ENCODE data around the gene FIGNL2.

DNA sequence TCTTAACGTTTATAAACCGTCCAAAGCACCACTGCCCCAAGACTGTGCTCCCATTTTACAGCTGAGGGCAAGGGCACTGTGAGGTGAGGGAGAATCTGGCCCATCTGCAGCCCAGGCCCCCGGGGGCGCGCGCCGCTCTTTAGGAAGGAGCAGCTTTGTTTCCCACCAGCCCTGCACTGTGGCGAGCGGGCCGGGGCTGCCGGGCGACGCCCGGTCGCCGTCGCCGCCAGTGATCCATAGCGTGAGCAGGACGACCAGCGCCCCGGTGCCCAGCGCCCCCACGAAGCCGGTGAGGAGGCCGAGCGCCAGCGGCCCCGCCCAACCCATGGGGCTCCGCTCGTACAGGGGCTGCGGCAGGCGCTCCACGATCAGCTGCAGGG lies 34.6 kb downstream of the FIGNL2 start:
- TF ChIP-seq SP1 (IDR thresholded peaks at IDR 0.05; ENCODE audit: low read depth), result no peak
- TF ChIP-seq, protein P1, sequence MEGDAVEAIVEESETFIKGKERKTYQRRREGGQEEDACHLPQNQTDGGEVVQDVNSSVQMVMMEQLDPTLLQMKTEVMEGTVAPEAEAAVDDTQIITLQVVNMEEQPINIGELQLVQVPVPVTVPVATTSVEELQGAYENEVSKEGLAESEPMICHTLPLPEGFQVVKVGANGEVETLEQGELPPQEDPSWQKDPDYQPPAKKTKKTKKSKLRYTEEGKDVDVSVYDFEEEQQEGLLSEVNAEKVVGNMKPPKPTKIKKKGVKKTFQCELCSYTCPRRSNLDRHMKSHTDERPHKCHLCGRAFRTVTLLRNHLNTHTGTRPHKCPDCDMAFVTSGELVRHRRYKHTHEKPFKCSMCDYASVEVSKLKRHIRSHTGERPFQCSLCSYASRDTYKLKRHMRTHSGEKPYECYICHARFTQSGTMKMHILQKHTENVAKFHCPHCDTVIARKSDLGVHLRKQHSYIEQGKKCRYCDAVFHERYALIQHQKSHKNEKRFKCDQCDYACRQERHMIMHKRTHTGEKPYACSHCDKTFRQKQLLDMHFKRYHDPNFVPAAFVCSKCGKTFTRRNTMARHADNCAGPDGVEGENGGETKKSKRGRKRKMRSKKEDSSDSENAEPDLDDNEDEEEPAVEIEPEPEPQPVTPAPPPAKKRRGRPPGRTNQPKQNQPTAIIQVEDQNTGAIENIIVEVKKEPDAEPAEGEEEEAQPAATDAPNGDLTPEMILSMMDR (IDR thresholded peaks at IDR 0.05 in 2 of 3, conservative IDR thresholded peaks at IDR 0.05 in 1 of 3; ENCODE audit: borderline replicate concordance in 1 of 3, insufficient read depth in 1 of 3, low read depth in 2 of 3, low read length in 2 of 3), result no peak
- no peak for TF ChIP-seq SRF (IDR thresholded peaks at IDR 0.05; ENCODE audit: low read depth)
- no peak for TF ChIP-seq EZH2 (IDR thresholded peaks at IDR 0.05)
- TF ChIP-seq ZNF274 (IDR thresholded peaks at IDR 0.05; ENCODE audit: low read depth, low read length), result no peak
- no peak for TF ChIP-seq POLR2A (IDR thresholded peaks at IDR 0.05; ENCODE audit: borderline replicate concordance, extremely low read depth, insufficient read depth, insufficient read length)
- TF ChIP-seq POLR2AphosphoS5 (IDR thresholded peaks at IDR 0.05; ENCODE audit: low read depth, low read length), result no peak
- no peak for TF ChIP-seq RAD21 (IDR thresholded peaks at IDR 0.05; ENCODE audit: low read depth)
- no peak for TF ChIP-seq SIN3A (IDR thresholded peaks at IDR 0.05; ENCODE audit: low read depth)
- TF ChIP-seq, protein P2, sequence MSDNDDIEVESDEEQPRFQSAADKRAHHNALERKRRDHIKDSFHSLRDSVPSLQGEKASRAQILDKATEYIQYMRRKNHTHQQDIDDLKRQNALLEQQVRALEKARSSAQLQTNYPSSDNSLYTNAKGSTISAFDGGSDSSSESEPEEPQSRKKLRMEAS (IDR thresholded peaks at IDR 0.05), result no peak
